Transverse colon (tissue), 4 donors: ENCODE measurements around the gene FAM13A.

Experiments used
- EP300 ChIP-seq: sonication (generic); formaldehyde crosslinking; IDR thresholded peaks from one replicate; pipeline ENCODE4 v1.6.1; 2017; ENCODE audit warnings: antibody characterized with exemption, low read depth
- POLR2AphosphoS5 ChIP-seq, 3 donors: sonication (generic); formaldehyde crosslinking; IDR thresholded peaks; one replicate each; pipeline ENCODE4 v1.6.1; 2016; ENCODE audit warnings: antibody characterized with exemption in 3 of 3
- TF ChIP-seq, protein P1 (sequence below), 5 experiments: fragments of 200-600 bp in 3 of 5; fragments of 450-650 bp in 2 of 5; sonication (generic) in 3 of 5; IDR thresholded peaks; 1 replicate in 2 of 5; 2 replicates in 3 of 5; pipeline ENCODE4 v1.5.1; 2016 to 2017; ENCODE audit warnings: antibody characterized with exemption in 5 of 5, inconsistent platforms in 3 of 5, mild to moderate bottlenecking in 2 of 5, moderate library complexity in 1 of 5

DNA sequence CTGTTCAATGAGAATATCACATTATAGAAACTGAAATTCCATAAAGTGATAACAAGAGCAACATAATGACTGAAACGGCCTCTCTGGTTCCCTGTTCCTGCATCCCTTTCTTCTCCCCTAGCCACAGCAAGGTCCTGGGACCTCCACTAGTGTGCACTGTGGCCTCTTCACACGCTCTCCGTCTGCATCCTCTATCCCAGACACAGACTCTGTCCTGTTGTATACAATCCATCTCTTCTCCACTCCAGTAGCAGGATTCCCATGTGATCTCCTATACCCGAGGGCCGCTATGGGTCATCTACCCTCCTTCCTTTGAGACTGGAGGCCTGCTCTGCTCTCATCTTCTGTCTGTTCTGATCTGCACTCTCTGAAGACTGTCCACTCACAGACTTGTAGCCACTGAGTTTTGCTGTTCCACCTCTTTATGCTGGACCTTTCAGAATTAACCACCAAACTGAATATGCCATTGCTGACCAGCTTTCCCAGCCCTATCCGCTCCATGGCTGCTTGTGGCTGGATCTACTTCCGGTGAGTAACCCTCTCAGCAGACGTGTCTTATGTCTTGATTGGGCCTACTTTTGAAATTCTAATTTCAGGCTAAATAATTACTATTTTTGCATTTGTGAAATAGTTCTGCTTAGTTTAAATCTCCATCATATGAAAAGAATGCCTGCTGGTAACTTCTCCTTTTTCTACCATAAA lies 254.2 kb downstream of the FAM13A start:
- TF ChIP-seq, protein P1, sequence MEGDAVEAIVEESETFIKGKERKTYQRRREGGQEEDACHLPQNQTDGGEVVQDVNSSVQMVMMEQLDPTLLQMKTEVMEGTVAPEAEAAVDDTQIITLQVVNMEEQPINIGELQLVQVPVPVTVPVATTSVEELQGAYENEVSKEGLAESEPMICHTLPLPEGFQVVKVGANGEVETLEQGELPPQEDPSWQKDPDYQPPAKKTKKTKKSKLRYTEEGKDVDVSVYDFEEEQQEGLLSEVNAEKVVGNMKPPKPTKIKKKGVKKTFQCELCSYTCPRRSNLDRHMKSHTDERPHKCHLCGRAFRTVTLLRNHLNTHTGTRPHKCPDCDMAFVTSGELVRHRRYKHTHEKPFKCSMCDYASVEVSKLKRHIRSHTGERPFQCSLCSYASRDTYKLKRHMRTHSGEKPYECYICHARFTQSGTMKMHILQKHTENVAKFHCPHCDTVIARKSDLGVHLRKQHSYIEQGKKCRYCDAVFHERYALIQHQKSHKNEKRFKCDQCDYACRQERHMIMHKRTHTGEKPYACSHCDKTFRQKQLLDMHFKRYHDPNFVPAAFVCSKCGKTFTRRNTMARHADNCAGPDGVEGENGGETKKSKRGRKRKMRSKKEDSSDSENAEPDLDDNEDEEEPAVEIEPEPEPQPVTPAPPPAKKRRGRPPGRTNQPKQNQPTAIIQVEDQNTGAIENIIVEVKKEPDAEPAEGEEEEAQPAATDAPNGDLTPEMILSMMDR (IDR thresholded peaks at IDR 0.05), result no peak
- TF ChIP-seq EP300 (no peak), POLR2AphosphoS5 (IDR thresholded peaks at IDR 0.05) (no peak)
